Trophoblast cell (in vitro differentiated cells and primary cell): Measurements from ENCODE around the gene CADM1.

Experiments
- DNase-seq, 2 donors: peaks; one replicate each; pipeline ENCODE4 v3.0.0-alpha.2; 2016
- H2AFZ ChIP-seq: 2 replicates; pipeline ENCODE4 v1.6.1; 2013; ENCODE audit warnings: low read length, moderate library complexity, mild to moderate bottlenecking; ENCODE audit not compliant: insufficient read depth, poor library complexity
- H2AK5ac ChIP-seq: 2 replicates; pipeline ENCODE4 v1.6.1; 2013; ENCODE audit warnings: mild to moderate bottlenecking, low read length
- H2BK120ac ChIP-seq: 2 replicates; pipeline ENCODE4 v1.6.1; 2013; ENCODE audit warnings: low read length, mild to moderate bottlenecking, moderate library complexity; ENCODE audit not compliant: insufficient read depth, poor library complexity
- H2BK12ac ChIP-seq: 2 replicates; pipeline ENCODE4 v1.6.1; 2013; ENCODE audit warnings: mild to moderate bottlenecking, low read length, moderate library complexity
- H2BK5ac ChIP-seq: 2 replicates; pipeline ENCODE4 v1.6.1; 2013; ENCODE audit warnings: low read length, low read depth, moderate library complexity, mild to moderate bottlenecking; ENCODE audit not compliant: poor library complexity
- H3K14ac ChIP-seq: 2 replicates; pipeline ENCODE4 v1.6.1; 2013; ENCODE audit warnings: mild to moderate bottlenecking, low read length
- H3K18ac ChIP-seq: 2 replicates; pipeline ENCODE4 v1.6.1; 2013; ENCODE audit warnings: mild to moderate bottlenecking, low read length
- H3K23ac ChIP-seq: 2 replicates; pipeline ENCODE4 v1.6.1; 2013; ENCODE audit warnings: low read length
- H3K27ac ChIP-seq: 2 replicates; pipeline ENCODE4 v1.5.1; 2013; ENCODE audit warnings: low read depth, mild to moderate bottlenecking, inconsistent platforms, low read length, moderate library complexity
- H3K27me3 ChIP-seq: 2 replicates; pipeline ENCODE4 v1.6.1; 2013; ENCODE audit warnings: inconsistent platforms, mild to moderate bottlenecking, low read length, moderate library complexity; ENCODE audit not compliant: insufficient read depth
- H3K36me3 ChIP-seq, 2 experiments: 1 replicate in 1 of 2; 2 replicates in 1 of 2; pipeline ENCODE4 v1.6.1; 2013; ENCODE audit warnings: low read length in 2 of 2, mild to moderate bottlenecking in 2 of 2, moderate library complexity in 1 of 2; ENCODE audit not compliant: insufficient read depth in 2 of 2, control insufficient read depth in 1 of 2
- H3K4ac ChIP-seq: 2 replicates; pipeline ENCODE4 v1.6.1; 2013; ENCODE audit warnings: low read depth, mild to moderate bottlenecking, low read length, moderate library complexity
- H3K4me1 ChIP-seq, 2 experiments: 1 replicate in 1 of 2; 2 replicates in 1 of 2; pipeline ENCODE4 v1.6.1; 2013; ENCODE audit warnings: low read length in 2 of 2, mild to moderate bottlenecking in 2 of 2, moderate library complexity in 1 of 2; ENCODE audit not compliant: insufficient read depth in 2 of 2, control insufficient read depth in 1 of 2
- H3K4me2 ChIP-seq: 2 replicates; pipeline ENCODE4 v1.6.1; 2013; ENCODE audit warnings: inconsistent platforms, mild to moderate bottlenecking, low read length, moderate library complexity
- H3K4me3 ChIP-seq: 2 replicates; pipeline ENCODE4 v1.5.1; 2013; ENCODE audit warnings: mild to moderate bottlenecking, low read depth, low read length, inconsistent platforms
- H3K79me1 ChIP-seq: one replicate; pipeline ENCODE4 v1.6.1; 2013; ENCODE audit warnings: low read length
- H3K79me2 ChIP-seq: 2 replicates; pipeline ENCODE4 v1.6.1; 2013; ENCODE audit warnings: low read length, mild to moderate bottlenecking; ENCODE audit not compliant: control insufficient read depth, insufficient read depth, poor library complexity
- H3K9ac ChIP-seq: 2 replicates; pipeline ENCODE4 v1.6.1; 2013; ENCODE audit warnings: mild to moderate bottlenecking, low read length
- H3K9me3 ChIP-seq: 2 replicates; pipeline ENCODE4 v1.6.1; 2013; ENCODE audit warnings: low read depth, mild to moderate bottlenecking, control low read depth, inconsistent platforms, low read length; ENCODE audit not compliant: insufficient read depth
- H4K12ac ChIP-seq: 2 replicates; pipeline ENCODE4 v1.6.1; 2013; ENCODE audit warnings: low read depth, mild to moderate bottlenecking, low read length, moderate library complexity
- H4K8ac ChIP-seq: 2 replicates; pipeline ENCODE4 v1.6.1; 2013; ENCODE audit warnings: low read depth, mild to moderate bottlenecking, low read length, moderate library complexity
- H4K91ac ChIP-seq: one replicate; pipeline ENCODE4 v1.6.1; 2013; ENCODE audit warnings: low read depth, mild to moderate bottlenecking, low read length, moderate library complexity
- WGBS: extraction: QIAGEN DNeasy Blood & Tissue Kit; methylation state at CpG from one replicate; pipeline ENCODE4 v1.1.7; 2013; ENCODE audit warnings: missing lambda C conversion rate; ENCODE audit not compliant: insufficient read length, insufficient coverage; ENCODE audit errors: extremely low coverage; 5-methylcytosine and 5-hydroxymethylcytosine counted together

The CADM1 gene

DNA sequence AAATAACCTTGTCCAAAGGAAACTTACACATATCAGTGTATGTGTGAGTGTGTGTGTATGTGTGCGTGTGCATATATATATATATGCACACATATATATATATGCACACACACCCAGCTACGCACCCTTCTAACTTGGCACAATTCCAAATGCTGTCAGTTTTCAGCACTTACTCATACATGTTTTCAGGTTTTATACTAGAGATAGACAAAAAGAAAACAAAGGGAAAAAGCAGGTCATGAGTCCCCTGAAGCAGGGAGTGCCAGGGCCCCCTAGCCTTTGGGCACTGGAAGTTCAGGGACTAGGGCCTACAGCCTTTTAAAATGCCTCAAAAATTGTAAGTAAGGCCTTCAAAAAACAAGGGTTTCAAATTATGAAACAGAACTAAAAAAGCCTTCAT, 265.4 kb downstream of the CADM1 start:
- Histone ChIP-seq H3K23ac (no peak overlapping the region), H3K9ac (no peak overlapping the region), H3K36me3 (no peaks in the 10 kb centered on the region), H3K14ac (no peak overlapping the region), H4K12ac (no peak overlapping the region), H2BK5ac (no peak overlapping the region), H3K18ac (no peak overlapping the region), H4K91ac (no peak overlapping the region), H3K4me3 (no peak overlapping the region), H3K27ac (no peak overlapping the region), H2BK120ac (no peak overlapping the region), H4K8ac (no peak overlapping the region), H2AK5ac (no peak overlapping the region), H3K79me1 (no peaks in the 10 kb centered on the region), H2AFZ (no peak overlapping the region), H3K79me2 (no peaks in the 10 kb centered on the region), H3K9me3 (no peaks in the 10 kb centered on the region), H3K4ac (no peak overlapping the region), H3K4me1 (no peaks in the 10 kb centered on the region), H3K4me2 (no peak overlapping the region), H3K27me3 (no peaks in the 10 kb centered on the region), H2BK12ac (no peak overlapping the region)
- no peak for DNase-seq
- no CpG with 5 or more reads among the region's 2 CpGs for WGBS

GRCh38 chr11:115238086-115238485, 266.1 kb downstream of the CADM1 start:
- Histone ChIP-seq H2AFZ (no peak overlapping the region), H3K4ac (no peak overlapping the region), H3K79me2 (no peaks in the 10 kb centered on the region), H3K36me3 (no peaks in the 10 kb centered on the region), H3K9ac (peak overlapping the region; percentile 62), H4K91ac (no peak overlapping the region), H3K79me1 (no peaks in the 10 kb centered on the region), H3K18ac (no peak overlapping the region), H3K4me1 (no peaks in the 10 kb centered on the region), H2AK5ac (no peak overlapping the region), H3K9me3 (no peaks in the 10 kb centered on the region), H3K23ac (no peak overlapping the region), H3K27me3 (no peaks in the 10 kb centered on the region), H2BK5ac (no peak overlapping the region), H3K4me2 (no peak overlapping the region), H4K12ac (no peak overlapping the region), H3K4me3 (no peak overlapping the region), H3K14ac (no peak overlapping the region), H4K8ac (no peak overlapping the region), H2BK12ac (no peak overlapping the region), H3K27ac (no peak overlapping the region), H2BK120ac (no peak overlapping the region)
- no CpG with 5 or more reads among the region's 4 CpGs for WGBS
- no peak for DNase-seq

GRCh38 chr11:115237578-115237977, 266.6 kb downstream of the CADM1 start:
- Histone ChIP-seq H3K4me2 (no peak overlapping the region), H4K91ac (no peak overlapping the region), H3K4ac (no peak overlapping the region), H3K36me3 (no peaks in the 10 kb centered on the region), H3K9ac (no peak overlapping the region), H2AK5ac (no peak overlapping the region), H3K18ac (no peak overlapping the region), H3K79me2 (no peaks in the 10 kb centered on the region), H3K27ac (no peak overlapping the region), H2BK5ac (no peak overlapping the region), H2BK12ac (no peak overlapping the region), H3K79me1 (no peaks in the 10 kb centered on the region), H4K12ac (no peak overlapping the region), H3K9me3 (no peaks in the 10 kb centered on the region), H4K8ac (no peak overlapping the region), H3K4me3 (no peak overlapping the region), H3K23ac (no peak overlapping the region), H3K4me1 (no peaks in the 10 kb centered on the region), H2AFZ (no peak overlapping the region), H3K14ac (no peak overlapping the region), H2BK120ac (no peak overlapping the region), H3K27me3 (no peaks in the 10 kb centered on the region)
- WGBS = no CpG with 5 or more reads among the region's 3 CpGs
- no peak for DNase-seq

DNA sequence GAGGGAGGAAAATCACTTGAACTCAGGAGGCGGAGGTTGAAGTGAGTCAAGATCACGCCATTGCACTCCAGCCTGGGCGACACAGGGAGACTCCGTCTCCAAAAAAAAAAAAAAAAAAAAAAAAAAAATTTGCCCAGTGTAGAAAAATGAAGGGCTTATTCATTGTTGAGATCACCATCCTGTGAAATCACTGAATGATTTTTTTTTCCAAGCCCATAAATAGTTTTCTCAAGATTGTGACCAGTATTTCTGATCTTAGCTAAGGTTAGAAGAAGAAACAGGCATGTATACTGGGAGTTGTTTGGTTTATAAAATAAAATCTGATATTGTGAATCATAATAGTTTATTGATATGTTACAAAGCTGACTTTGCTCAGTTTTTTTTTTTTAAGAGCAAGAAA, 269.4 kb downstream of the CADM1 start:
- no peaks in the 10 kb centered on the region for H3K79me2 ChIP-seq

More for the DNA sequence above, 269.4 kb downstream of the CADM1 start:
- no peak overlapping the region for H3K4ac ChIP-seq
- H3K9me3 ChIP-seq = no peaks in the 10 kb centered on the region
- H3K4me1 ChIP-seq = no peaks in the 10 kb centered on the region
- H4K91ac ChIP-seq = no peak overlapping the region
- no peaks in the 10 kb centered on the region for H3K79me1 ChIP-seq
- H3K23ac ChIP-seq = no peak overlapping the region
- no CpG with 5 or more reads among the region's 4 CpGs for WGBS
- no peak overlapping the region for H2BK12ac ChIP-seq
- H2BK120ac ChIP-seq = no peak overlapping the region
- no peak overlapping the region for H4K12ac ChIP-seq
- no peak overlapping the region for H3K4me2 ChIP-seq
- H3K14ac ChIP-seq = no peak overlapping the region
- H3K27me3 ChIP-seq = no peaks in the 10 kb centered on the region
- H3K36me3 ChIP-seq = no peaks in the 10 kb centered on the region
- H3K27ac ChIP-seq = no peak overlapping the region
- no peak overlapping the region for H2AK5ac ChIP-seq
- H2BK5ac ChIP-seq = no peak overlapping the region
- H3K4me3 ChIP-seq = no peak overlapping the region
- no peak overlapping the region for H3K9ac ChIP-seq
- no peak overlapping the region for H4K8ac ChIP-seq
- no peak overlapping the region for H3K18ac ChIP-seq
- H2AFZ ChIP-seq = no peak overlapping the region
- DNase-seq = no peak
